HepG2 (cell line): ENCODE measurements around the gene FOXA1. TPM values are rescaled to one million over a fixed set of nuclear protein-coding genes. Genes with fewer than 3 reads are reported as not detected.

ENCODE experiments used
- CEBPB ChIP-seq: IDR thresholded peaks from 2 replicates; pipeline ENCODE4 v1.6.1; 2011; ENCODE audit warnings: low read depth, low read length, improper control_type of control experiment, borderline replicate concordance
- EEA1 ChIP-seq: sonication (generic); formaldehyde crosslinking; IDR thresholded peaks from 2 replicates; pipeline ENCODE4 v1.5.1; 2020; ENCODE audit warnings: mild to moderate bottlenecking, missing genetic modification reagents, borderline replicate concordance
- EP300 ChIP-seq, 3 experiments: sonication (generic) in 1 of 3; formaldehyde crosslinking in 1 of 3; IDR thresholded peaks; 2 replicates each; pipeline versions ENCODE4 v1.5.1 to v1.6.1; 2011 to 2020; ENCODE audit warnings: low read depth in 2 of 3, low read length in 2 of 3, borderline replicate concordance in 1 of 3, improper control_type of control experiment in 1 of 3, mild to moderate bottlenecking in 1 of 3, missing genetic modification reagents in 1 of 3, moderate library complexity in 1 of 3
- NCOR1 ChIP-seq: fragments of 200-600 bp; sonication (generic); IDR thresholded peaks from 2 replicates; pipeline ENCODE4 v1.7.0; 2017; ENCODE audit warnings: antibody characterized with exemption, low read length, borderline replicate concordance
- PAXIP1 ChIP-seq: sonication (generic); formaldehyde crosslinking; conservative IDR thresholded peaks from 2 replicates; pipeline ENCODE4 v1.4.0; 2020; ENCODE audit warnings: mild to moderate bottlenecking, missing genetic modification reagents, moderate library complexity
- RXRB ChIP-seq: IDR thresholded peaks from 2 replicates; pipeline ENCODE4 v1.6.1; 2016; ENCODE audit warnings: borderline replicate concordance, missing genetic modification reagents, missing compliant biosample characterization
- SALL1 ChIP-seq: sonication (generic); formaldehyde crosslinking; IDR thresholded peaks from 2 replicates; pipeline ENCODE4 v1.8.0; 2022; ENCODE audit warnings: mild to moderate bottlenecking, missing genetic modification reagents
- ZNF282 ChIP-seq: fragments of 450-650 bp; IDR thresholded peaks from 2 replicates; pipeline ENCODE4 v1.6.1; 2018; ENCODE audit not compliant: partially characterized antibody
- ZNF431 ChIP-seq: sonication (generic); formaldehyde crosslinking; IDR thresholded peaks from 2 replicates; pipeline ENCODE4 v1.9.0; 2022; ENCODE audit warnings: missing genetic modification reagents, low read depth, mild to moderate bottlenecking, borderline replicate concordance
- ZNF547 ChIP-seq: sonication (generic); formaldehyde crosslinking; IDR thresholded peaks from 2 replicates; pipeline ENCODE4 v1.5.1; 2020; ENCODE audit warnings: mild to moderate bottlenecking, missing genetic modification reagents
- ZNF713 ChIP-seq: sonication (generic); formaldehyde crosslinking; IDR thresholded peaks from 2 replicates; pipeline ENCODE4 v1.4.0; 2020; ENCODE audit warnings: mild to moderate bottlenecking, missing genetic modification reagents
- polyA plus RNA-seq, 8 experiments: library from polyadenylated mRNA; depleted of rRNA in 3 of 8; stranded (reverse) in 7 of 8; unstranded in 1 of 8; fragments of >200 nt; fragmentation: Illumina TruSeq in 4 of 8; extraction: Trizol in 4 of 8; gene quantifications; 2 replicates each; pipeline versions ENCODE4 v1.2.1 to v1.2.3, GENCODE V29; 2011 to 2016; ENCODE audit warnings: low read depth in 4 of 8, missing spikeins in 1 of 8, mixed read lengths in 1 of 8; ENCODE audit not compliant: insufficient read depth in 1 of 8
- total RNA-seq, 5 experiments: library from RNA; depleted of rRNA; stranded (reverse); fragments of >200 nt; fragmentation: Illumina TruSeq; extraction: Trizol; gene quantifications; 2 replicates each; pipeline ENCODE4 v1.2.3, GENCODE V29; 2016; ENCODE audit warnings: low read depth in 1 of 5
- TF ChIP-seq, protein P1 (sequence below): IDR thresholded peaks from 2 replicates; pipeline ENCODE4 v1.6.1; 2016; ENCODE audit warnings: low read depth

The FOXA1 gene
- total and polyA plus RNA-seq, 2 of the 13 experiments (the other 11 are each of a cell fraction or from before 2014, with no cell fraction given) = 43.4 to 58.6 TPM

DNA sequence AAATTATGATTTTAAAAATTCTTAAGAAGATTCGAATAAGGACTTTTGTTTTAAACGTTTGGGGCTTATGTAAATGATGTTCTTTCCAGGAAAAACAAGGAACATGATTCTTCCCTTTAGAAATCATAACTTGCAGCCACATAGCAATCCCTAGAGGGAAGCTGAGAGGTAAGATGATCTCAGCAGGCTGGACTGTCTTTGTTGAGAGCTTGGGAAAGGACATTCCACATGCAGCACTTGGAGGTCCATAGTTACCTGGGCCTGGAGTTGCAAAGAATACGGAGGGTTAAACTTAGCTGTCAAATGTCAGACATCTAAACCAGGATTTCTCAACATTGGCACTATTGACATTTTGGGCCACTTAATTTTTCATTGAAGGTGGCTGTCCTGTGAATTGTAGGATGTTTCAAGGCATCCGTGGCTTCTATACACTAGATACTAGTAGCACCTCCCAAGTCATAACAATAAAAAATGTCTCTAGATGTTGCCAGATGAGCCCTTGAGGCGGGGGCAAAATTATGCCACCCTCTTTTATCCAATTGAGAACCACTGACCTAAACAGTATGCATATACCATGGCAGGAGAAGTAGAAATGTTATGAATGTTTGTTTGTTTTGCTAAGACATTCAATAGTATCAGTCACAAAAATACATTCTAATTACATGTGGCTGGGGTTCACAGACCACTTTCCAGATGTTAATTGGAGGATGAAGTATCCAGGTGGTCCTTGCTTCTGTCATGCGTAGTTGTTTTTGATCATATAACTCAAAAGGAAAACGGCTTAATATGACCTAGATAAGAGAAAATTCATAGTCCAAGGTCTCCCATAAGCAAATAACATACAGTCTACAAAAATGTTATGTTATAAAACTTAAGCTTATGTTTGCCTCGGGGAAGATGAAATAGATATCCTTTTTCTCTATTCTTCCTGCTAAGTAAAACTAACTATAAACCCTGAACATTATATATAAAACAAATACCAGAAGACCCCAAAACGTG lies 30.8 kb upstream of the FOXA1 start (continued):
- peak; percentile 49; the same call in 1 of the 2 replicates for TF ChIP-seq PAXIP1
- no peak for TF ChIP-seq EEA1 (CRISPR knock-in tag)
- TF ChIP-seq EP300 (IDR thresholded peaks at IDR 0.05; ENCODE audit: low read depth in 2 of 2, low read length in 2 of 2) = peak in 1 of 2 experiments; percentile 59; a peak in 1 of 4 replicates
- no peak for TF ChIP-seq EP300 (CRISPR knock-in tag; IDR thresholded peaks at IDR 0.05; ENCODE audit: borderline replicate concordance)
- TF ChIP-seq, protein P1, sequence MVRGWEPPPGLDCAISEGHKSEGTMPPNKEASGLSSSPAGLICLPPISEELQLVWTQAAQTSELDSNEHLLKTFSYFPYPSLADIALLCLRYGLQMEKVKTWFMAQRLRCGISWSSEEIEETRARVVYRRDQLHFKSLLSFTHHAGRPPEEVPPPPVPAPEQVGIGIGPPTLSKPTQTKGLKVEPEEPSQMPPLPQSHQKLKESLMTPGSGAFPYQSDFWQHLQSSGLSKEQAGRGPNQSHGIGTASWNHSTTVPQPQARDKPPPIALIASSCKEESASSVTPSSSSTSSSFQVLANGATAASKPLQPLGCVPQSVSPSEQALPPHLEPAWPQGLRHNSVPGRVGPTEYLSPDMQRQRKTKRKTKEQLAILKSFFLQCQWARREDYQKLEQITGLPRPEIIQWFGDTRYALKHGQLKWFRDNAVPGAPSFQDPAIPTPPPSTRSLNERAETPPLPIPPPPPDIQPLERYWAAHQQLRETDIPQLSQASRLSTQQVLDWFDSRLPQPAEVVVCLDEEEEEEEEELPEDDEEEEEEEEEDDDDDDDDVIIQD (CRISPR knock-in tag) = peak; percentile 10; the same call in 1 of the 2 replicates
- TF ChIP-seq RXRB = no peak
- TF ChIP-seq NCOR1 = peak; percentile 69; the same call in 1 of the 2 replicates
- no peak for TF ChIP-seq ZNF713 (CRISPR knock-in tag)
- 0 out of 2 replicates have a peak, but pooled peaks have one; percentile 1 for TF ChIP-seq CEBPB
- TF ChIP-seq SALL1 = peak; percentile 18; the same call in 1 of the 2 replicates
- no peak for TF ChIP-seq ZNF431 (CRISPR knock-in tag)
- TF ChIP-seq ZNF547 (CRISPR knock-in tag) = peak; percentile 65; the same call in 1 of the 2 replicates
- TF ChIP-seq ZNF282 = no peak
- TF ChIP-seq, all 625 proteins: peak for 31
